Suprapubic skin (tissue), 4 donors: ENCODE data around the gene MCM3AP.

Experiments used
- EP300 ChIP-seq: sonication (generic); formaldehyde crosslinking; IDR thresholded peaks from one replicate; pipeline ENCODE4 v1.6.1; 2017; ENCODE audit warnings: antibody characterized with exemption
- POLR2A ChIP-seq, 2 donors: fragments of 450-650 bp; IDR thresholded peaks; one replicate each; pipeline ENCODE4 v1.6.1; 2017; ENCODE audit warnings: antibody characterized with exemption in 2 of 2, mild to moderate bottlenecking in 2 of 2, moderate library complexity in 2 of 2
- POLR2AphosphoS5 ChIP-seq, 3 donors: sonication (generic); formaldehyde crosslinking; IDR thresholded peaks; one replicate each; pipeline ENCODE4 v1.6.1; 2017; ENCODE audit warnings: antibody characterized with exemption in 3 of 3
- TF ChIP-seq, protein P1 (sequence below), 2 donors: fragments of 200-600 bp in 1 of 2; fragments of 450-650 bp in 1 of 2; sonication (generic) in 1 of 2; IDR thresholded peaks; one replicate each; pipeline ENCODE4 v1.5.1; 2016 to 2019; ENCODE audit warnings: antibody characterized with exemption in 2 of 2, mild to moderate bottlenecking in 1 of 2, moderate library complexity in 1 of 2

DNA sequence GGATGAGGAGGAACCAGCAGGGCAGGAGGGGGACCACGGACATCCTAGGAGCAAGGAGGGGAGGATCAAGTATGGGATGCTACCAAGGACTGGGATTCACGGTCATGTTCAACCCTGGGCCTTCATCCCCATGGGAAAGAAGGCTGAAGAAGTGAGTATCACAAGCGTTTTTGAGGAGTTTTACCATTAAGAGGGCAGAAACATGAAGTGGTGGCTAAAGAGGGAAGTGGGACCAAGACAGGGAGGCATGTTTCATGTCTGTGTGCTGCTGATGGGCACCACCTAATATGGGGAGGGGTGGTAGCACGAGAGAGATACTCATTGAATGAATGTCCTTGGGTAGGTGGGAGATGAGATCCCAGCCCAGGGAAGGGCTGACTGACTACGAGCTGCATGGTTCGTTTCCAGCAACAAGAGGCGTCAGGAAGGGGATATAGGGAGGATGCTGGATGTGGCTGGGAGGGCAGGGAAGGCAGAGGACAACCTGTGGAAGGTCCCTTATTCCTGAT lies 45.5 kb downstream of the MCM3AP start:
- TF ChIP-seq, protein P1, sequence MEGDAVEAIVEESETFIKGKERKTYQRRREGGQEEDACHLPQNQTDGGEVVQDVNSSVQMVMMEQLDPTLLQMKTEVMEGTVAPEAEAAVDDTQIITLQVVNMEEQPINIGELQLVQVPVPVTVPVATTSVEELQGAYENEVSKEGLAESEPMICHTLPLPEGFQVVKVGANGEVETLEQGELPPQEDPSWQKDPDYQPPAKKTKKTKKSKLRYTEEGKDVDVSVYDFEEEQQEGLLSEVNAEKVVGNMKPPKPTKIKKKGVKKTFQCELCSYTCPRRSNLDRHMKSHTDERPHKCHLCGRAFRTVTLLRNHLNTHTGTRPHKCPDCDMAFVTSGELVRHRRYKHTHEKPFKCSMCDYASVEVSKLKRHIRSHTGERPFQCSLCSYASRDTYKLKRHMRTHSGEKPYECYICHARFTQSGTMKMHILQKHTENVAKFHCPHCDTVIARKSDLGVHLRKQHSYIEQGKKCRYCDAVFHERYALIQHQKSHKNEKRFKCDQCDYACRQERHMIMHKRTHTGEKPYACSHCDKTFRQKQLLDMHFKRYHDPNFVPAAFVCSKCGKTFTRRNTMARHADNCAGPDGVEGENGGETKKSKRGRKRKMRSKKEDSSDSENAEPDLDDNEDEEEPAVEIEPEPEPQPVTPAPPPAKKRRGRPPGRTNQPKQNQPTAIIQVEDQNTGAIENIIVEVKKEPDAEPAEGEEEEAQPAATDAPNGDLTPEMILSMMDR (IDR thresholded peaks at IDR 0.05), result no peak
- no peak for TF ChIP-seq POLR2A (IDR thresholded peaks at IDR 0.05)
- TF ChIP-seq EP300, result no peak
- no peak for TF ChIP-seq POLR2AphosphoS5 (IDR thresholded peaks at IDR 0.05)
